ENCODE measurements around the gene ITGA6.

Gene ITGA6

DNA sequence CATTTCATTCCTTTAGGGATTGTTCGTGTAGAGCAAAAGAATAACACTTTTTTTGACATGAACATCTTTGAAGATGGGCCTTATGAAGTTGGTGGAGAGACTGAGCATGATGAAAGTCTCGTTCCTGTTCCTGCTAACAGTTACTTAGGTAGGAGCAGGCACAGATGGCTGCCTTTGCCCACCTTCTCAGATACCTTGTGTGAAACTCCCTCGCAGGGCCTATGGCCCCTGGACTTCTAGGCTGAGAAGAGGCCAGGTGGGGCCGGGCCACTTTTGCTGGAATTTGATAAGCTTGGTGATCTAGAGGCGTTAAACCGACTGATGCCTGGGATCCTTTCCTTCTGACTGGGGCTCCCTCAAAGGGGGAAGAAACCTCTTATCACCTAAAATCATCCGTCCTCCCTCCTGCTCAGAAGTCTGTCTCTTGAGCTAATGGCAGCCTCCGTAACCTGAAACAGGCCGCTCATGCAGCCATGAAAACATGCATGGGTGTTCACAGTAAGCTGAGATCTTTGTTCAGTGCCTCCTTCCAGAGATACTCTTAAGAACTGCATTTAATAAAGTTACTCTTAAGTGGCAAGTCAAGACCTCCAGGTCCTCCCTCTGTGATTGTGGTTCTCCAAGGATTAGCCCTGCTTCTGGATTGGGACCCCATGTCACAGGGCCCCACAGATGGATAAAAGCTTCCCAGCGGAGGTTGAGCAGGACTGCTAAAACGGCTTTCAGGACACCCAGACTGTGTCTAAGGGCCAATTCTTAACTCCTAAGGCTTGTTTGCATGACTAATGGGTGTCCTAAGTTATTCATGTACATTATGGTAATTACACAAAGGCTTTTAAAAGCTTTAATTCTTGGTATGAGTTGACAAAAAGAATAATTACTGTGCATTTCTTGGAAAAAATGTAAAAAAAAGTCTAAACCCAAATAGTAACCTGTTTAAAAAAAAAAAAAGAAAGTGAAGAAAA is 43.9 kb downstream of the ITGA6 start:
- no peak for TF ChIP-seq TOX (CRISPR knock-in tag; IDR thresholded peaks at IDR 0.05; ENCODE audit: borderline replicate concordance)
- TF ChIP-seq ISL1 (CRISPR knock-in tag; IDR thresholded peaks at IDR 0.05) = no peak
- TF ChIP-seq ZNF70 (CRISPR knock-in tag; IDR thresholded peaks at IDR 0.05) = no peak
- no peak for ATAC-seq

DNA sequence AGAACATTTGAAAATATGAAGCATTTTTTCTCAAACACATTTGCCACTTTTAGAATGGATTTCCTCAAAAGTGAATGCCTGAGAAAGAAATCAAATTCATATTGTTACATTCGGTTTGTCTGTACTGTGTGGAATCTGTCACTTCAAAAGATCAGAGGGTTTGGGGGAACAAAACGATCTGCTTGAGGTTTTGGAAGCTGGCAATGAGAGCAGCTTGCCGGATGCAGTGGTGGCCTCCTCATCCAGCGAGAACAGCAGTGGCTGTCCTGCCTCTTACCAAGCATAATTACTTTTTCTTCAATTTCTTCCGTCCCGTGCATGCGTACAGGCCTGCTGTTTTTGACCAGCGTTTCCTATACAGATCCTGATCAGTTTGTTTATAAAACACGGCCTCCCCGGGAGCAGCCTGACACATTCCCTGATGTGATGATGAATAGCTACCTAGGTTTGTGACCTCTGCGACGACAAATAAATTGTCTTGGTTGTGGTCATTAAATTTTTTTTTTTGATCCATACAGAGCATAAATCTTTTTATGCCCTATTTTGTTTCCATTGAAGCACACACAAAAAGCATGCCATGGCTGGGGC is 45.2 kb downstream of the ITGA6 start:
- TF ChIP-seq RARB (CRISPR knock-in tag; IDR thresholded peaks at IDR 0.05) = no peak
- no peak for TF ChIP-seq TSHZ2 (CRISPR knock-in tag; IDR thresholded peaks at IDR 0.05)
- TF ChIP-seq POU6F1 (CRISPR knock-in tag; IDR thresholded peaks at IDR 0.05; ENCODE audit: borderline replicate concordance, low read depth) = no peak
- TF ChIP-seq, protein P1, sequence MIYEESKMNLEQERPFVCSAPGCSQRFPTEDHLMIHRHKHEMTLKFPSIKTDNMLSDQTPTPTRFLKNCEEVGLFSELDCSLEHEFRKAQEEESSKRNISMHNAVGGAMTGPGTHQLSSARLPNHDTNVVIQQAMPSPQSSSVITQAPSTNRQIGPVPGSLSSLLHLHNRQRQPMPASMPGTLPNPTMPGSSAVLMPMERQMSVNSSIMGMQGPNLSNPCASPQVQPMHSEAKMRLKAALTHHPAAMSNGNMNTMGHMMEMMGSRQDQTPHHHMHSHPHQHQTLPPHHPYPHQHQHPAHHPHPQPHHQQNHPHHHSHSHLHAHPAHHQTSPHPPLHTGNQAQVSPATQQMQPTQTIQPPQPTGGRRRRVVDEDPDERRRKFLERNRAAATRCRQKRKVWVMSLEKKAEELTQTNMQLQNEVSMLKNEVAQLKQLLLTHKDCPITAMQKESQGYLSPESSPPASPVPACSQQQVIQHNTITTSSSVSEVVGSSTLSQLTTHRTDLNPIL (CRISPR knock-in tag; IDR thresholded peaks at IDR 0.05; ENCODE audit: low read depth) = no peak
- no peak for TF ChIP-seq CSDC2 (CRISPR knock-in tag; IDR thresholded peaks at IDR 0.05)
- TF ChIP-seq ZFP30 (CRISPR knock-in tag; IDR thresholded peaks at IDR 0.05) = no peak
- no peak for TF ChIP-seq GLIS3 (CRISPR knock-in tag; IDR thresholded peaks at IDR 0.05)
- TF ChIP-seq BACH2 (CRISPR knock-in tag; IDR thresholded peaks at IDR 0.05; ENCODE audit: borderline replicate concordance) = no peak
- TF ChIP-seq TCF4 (CRISPR knock-in tag; IDR thresholded peaks at IDR 0.05; ENCODE audit: borderline replicate concordance) = no peak
- TF ChIP-seq TOX (CRISPR knock-in tag; IDR thresholded peaks at IDR 0.05; ENCODE audit: borderline replicate concordance) = no peak
- TF ChIP-seq ARNTL (CRISPR knock-in tag; IDR thresholded peaks at IDR 0.05; ENCODE audit: borderline replicate concordance, low read depth) = no peak
- TF ChIP-seq ZFP3 (CRISPR knock-in tag; IDR thresholded peaks at IDR 0.05) = no peak
- ATAC-seq = no peak

DNA sequence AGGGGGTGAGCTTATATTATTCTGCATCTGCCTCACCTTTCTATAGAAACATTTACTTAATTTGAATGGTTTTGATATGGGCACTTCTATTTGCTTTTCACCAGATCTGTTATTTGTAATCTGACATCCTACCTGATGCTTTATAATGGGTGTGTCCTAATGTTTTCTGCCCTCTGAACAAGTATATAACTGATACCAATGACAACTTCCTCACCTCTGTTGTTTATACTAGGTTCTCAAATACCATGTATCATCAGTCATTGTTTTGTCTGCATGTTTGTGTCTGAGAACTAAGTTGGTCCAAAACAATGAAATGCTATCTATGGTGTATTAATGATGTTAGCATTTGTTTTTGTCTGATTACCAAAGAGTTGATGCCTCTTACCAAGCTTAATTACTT is 45.8 kb downstream of the ITGA6 start:
- TF ChIP-seq OSR1 (CRISPR knock-in tag; IDR thresholded peaks at IDR 0.05) (no peak), GLIS3 (CRISPR knock-in tag; IDR thresholded peaks at IDR 0.05) (no peak), RARB (CRISPR knock-in tag; IDR thresholded peaks at IDR 0.05) (no peak), PATZ1 (CRISPR knock-in tag; IDR thresholded peaks at IDR 0.05; ENCODE audit: borderline replicate concordance) (no peak), TCF4 (CRISPR knock-in tag; IDR thresholded peaks at IDR 0.05; ENCODE audit: borderline replicate concordance) (no peak), ESRRG (CRISPR knock-in tag; IDR thresholded peaks at IDR 0.05) (no peak)
- ATAC-seq = no peak

GRCh38 chr2:172478353-172478752 is 51.0 kb downstream of the ITGA6 start:
- no peak for ATAC-seq
- no peak for TF ChIP-seq ZC3H10 (CRISPR knock-in tag; IDR thresholded peaks at IDR 0.05)
- TF ChIP-seq ZFP3 (CRISPR knock-in tag; IDR thresholded peaks at IDR 0.05) = no peak
- no peak for TF ChIP-seq ZNF565 (CRISPR knock-in tag; conservative IDR thresholded peaks at IDR 0.05; ENCODE audit: low read depth)
- TF ChIP-seq ARNTL (CRISPR knock-in tag; IDR thresholded peaks at IDR 0.05; ENCODE audit: borderline replicate concordance, low read depth) = no peak
- no peak for TF ChIP-seq RARB (CRISPR knock-in tag; IDR thresholded peaks at IDR 0.05)
- TF ChIP-seq ZNF8 (CRISPR knock-in tag; IDR thresholded peaks at IDR 0.05) = no peak
- TF ChIP-seq, protein P2, sequence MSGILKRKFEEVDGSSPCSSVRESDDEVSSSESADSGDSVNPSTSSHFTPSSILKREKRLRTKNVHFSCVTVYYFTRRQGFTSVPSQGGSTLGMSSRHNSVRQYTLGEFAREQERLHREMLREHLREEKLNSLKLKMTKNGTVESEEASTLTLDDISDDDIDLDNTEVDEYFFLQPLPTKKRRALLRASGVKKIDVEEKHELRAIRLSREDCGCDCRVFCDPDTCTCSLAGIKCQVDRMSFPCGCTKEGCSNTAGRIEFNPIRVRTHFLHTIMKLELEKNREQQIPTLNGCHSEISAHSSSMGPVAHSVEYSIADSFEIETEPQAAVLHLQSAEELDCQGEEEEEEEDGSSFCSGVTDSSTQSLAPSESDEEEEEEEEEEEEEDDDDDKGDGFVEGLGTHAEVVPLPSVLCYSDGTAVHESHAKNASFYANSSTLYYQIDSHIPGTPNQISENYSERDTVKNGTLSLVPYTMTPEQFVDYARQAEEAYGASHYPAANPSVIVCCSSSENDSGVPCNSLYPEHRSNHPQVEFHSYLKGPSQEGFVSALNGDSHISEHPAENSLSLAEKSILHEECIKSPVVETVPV (CRISPR knock-in tag; IDR thresholded peaks at IDR 0.05) = no peak
- no peak for TF ChIP-seq BACH2 (CRISPR knock-in tag; IDR thresholded peaks at IDR 0.05; ENCODE audit: borderline replicate concordance)
- TF ChIP-seq SNAI2 (CRISPR knock-in tag; IDR thresholded peaks at IDR 0.05) = no peak
- no peak for TF ChIP-seq TOX (CRISPR knock-in tag; IDR thresholded peaks at IDR 0.05; ENCODE audit: borderline replicate concordance)
- TF ChIP-seq TSHZ2 (CRISPR knock-in tag; IDR thresholded peaks at IDR 0.05) = no peak
- TF ChIP-seq PPARA (CRISPR knock-in tag; IDR thresholded peaks at IDR 0.05; ENCODE audit: borderline replicate concordance) = no peak
- no peak for TF ChIP-seq OSR1 (CRISPR knock-in tag; IDR thresholded peaks at IDR 0.05)
